ENCODE data around the gene OXNAD1.
"Not testable (repeated sequence)": the region's sequence is repeated elsewhere in the genome, so short reads cannot be mapped to it uniquely, and the experiment has no call there.

OXNAD1 gene

GRCh38 chr3:16307832-16308531, 43.0 kb downstream of the OXNAD1 start:
- no peak for DNase-seq

- no peak for DNase-seq
Measured at GRCh38 chr3:16308727-16309126, 43.7 kb downstream of the OXNAD1 start.

DNA sequence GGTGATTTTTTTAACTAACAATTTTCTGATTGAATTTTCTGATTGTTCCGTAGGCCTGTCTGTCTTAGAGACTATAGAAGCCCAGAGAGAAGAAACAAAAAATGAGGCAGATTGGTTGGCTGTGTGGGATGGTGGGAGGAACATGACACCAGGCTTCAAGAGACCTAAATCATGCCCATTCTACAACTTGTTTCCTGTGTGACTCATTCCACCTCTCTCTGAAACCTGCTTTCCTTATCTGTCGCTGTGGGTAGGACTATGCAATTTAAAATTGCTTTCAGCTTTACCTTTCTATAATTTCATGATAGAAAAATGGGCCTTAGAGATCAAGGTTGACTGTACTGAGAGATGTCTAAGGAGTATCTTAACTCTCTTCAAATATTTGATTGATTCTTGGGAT, 44.5 kb downstream of the OXNAD1 start:
- DNase-seq, result no peak

- not testable (repeated sequence) for DNase-seq
Measured at GRCh38 chr3:16310486-16310885, 45.5 kb downstream of the OXNAD1 start.

GRCh38 chr3:16311960-16312451, 47.0 kb downstream of the OXNAD1 start:
- DNase-seq, result no peak

DNA sequence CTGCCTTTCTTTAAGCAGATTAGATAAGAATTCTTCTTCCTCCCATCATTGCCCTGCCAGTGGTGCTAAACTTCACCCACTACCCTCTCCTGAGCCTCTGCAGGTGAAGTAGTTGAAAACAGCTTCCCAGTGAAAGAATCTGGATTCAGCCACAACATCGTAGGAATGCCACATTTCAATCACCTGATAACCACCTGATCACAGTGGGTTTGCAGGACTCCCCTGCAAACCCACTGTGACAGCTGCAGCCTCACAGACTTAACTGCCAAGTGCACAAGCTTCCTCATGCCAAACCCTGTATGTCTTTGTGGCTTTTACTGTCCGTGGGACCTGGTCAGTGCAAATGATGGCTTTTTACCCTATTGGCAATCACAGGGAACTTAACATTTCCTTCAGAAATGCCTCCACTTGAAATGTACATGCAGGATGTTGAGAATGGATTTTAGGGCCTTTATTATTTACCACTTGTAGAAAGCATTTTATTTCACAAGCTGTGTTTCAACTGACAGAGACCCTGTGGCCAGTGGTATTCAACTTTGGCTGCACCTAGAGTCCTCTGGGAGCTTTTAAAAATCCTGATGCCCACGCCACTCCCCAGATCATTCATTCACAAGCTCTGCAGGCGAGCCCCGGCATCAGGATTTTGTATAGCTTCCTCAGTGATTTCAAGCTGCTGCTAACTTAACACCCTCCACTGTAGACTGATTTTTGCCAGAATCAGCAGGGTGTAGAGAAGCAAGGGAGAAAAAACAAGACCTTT, 49.1 kb downstream of the OXNAD1 start:
- DNase-seq, result no peak

DNA sequence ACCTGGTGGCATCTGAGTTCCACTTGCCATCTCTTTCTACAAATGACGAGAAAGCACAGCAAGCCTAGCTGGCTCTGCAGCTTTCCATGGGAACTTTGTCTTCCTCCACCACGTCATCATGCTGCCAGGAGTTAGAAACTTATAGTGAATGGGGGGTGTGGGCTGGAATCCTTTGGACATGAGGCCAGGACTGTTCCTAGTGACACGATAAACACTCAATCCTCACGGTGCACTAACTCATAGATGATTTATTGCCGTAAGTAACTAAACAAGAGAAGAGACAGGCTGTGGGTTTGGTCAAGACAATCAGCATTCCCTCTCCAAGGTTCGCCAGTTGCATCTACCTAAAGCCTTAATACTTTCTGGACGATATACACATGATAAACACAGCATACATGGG, 50.6 kb downstream of the OXNAD1 start:
- DNase-seq, result no peak

DNA sequence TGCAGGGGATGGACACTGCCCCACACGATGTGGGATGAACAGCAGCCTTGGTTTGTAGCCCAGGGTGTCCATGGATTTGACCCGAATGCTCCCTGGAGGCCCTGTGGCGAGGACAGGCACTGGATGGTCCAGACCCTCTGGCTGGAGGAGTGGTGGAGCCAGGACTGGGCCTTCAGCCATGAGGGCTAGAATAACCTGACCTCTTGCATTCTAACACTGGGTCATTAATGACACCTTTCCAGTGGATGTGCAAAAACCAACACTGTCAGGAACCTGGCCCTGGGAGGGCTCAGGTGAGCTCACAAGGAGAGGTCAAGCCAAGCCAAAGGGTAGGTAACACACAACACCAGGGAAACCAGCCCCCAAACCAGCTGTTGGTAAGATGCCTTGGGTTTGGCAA, 51.4 kb downstream of the OXNAD1 start:
- DNase-seq, result no peak

- DNase-seq, result no peak
Measured at GRCh38 chr3:16316847-16317560, 52.0 kb downstream of the OXNAD1 start.

GRCh38 chr3:16317561-16317945, 52.5 kb downstream of the OXNAD1 start:
- DNase-seq, result no peak

DNA sequence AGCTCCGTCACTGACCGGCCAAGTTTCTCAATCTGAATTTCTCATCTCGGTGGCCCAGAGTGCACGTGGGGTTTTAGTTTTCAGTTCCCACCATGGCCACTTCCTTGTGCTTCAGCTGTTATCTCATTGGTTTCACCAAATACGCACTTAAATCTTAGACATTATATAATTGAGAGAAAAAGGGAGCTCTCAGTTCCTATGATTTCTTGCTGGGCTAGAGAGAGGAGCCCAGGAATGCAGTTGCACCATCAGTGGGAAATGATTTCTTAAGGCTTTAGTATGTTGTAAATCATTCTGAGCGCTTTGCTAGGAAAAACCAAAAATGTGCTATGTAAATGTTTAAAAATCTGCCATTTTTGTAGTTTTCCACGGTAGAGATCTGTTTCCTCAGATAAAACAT, 53.2 kb downstream of the OXNAD1 start:
- DNase-seq, result no peak

DNA sequence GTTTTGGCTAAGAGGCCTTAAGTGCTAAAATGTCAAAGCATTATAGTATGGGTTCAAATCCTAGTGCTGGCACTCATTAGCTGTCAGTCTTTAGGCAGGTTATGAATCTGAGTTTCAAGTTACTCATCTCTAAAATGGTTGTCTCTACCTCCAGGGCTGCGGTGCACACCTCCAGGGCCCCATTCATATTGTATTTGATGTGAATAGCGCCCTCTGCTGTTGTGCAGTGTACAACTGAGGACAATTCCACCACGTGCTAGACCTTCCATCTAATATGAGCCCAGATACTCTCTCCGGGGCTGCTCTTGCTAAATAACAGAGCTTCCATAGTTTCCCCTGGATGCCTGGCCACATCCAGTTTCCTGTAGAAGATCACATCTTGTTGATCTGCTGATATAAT, 54.3 kb downstream of the OXNAD1 start:
- DNase-seq, result no peak

DNA sequence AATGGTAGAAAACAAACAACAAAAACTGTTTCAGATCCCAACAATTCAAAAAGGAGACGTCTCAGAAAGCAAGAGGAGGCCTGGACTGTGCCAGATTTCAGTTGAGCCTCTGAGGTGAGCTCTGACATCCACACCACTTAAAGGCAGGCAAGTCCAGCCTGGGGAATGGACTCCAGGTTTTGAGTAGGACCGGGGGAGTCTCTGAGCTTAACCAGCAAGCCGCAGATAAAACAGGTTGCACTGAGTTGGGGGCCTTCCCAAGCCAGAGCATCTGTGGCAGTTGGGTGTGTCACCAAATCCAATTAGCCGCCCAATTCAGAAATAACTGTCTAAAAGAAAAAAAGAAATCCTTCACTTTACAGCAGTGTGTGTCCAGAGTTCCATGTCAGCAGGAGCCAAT, 54.7 kb downstream of the OXNAD1 start:
- DNase-seq, result no peak

GRCh38 chr3:16320711-16321110, 55.7 kb downstream of the OXNAD1 start:
- DNase-seq, result no peak

GRCh38 chr3:16322189-16322588, 57.2 kb downstream of the OXNAD1 start:
- no peak for DNase-seq

DNA sequence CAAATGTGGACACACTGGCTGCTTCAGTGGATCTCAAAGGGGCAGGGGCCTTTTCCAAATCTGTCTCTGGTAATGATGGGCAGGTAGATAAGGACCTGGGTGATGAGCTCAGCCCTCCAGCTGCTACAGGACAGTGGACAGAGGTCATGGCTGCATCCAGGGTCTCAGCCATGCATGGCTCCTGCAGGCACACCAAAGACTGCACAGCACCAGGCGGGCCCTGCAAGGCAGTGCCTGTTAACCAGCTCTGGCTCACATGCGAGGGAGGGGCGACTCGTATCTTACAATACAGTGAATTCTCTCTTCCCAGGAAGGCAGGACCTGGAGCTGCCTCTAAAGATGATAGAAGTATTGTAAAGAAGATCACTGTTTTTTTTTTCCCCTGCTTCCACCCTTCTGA, 58.7 kb downstream of the OXNAD1 start:
- DNase-seq, result no peak

GRCh38 chr3:16325850-16326249, 60.8 kb downstream of the OXNAD1 start:
- no peak for DNase-seq

DNA sequence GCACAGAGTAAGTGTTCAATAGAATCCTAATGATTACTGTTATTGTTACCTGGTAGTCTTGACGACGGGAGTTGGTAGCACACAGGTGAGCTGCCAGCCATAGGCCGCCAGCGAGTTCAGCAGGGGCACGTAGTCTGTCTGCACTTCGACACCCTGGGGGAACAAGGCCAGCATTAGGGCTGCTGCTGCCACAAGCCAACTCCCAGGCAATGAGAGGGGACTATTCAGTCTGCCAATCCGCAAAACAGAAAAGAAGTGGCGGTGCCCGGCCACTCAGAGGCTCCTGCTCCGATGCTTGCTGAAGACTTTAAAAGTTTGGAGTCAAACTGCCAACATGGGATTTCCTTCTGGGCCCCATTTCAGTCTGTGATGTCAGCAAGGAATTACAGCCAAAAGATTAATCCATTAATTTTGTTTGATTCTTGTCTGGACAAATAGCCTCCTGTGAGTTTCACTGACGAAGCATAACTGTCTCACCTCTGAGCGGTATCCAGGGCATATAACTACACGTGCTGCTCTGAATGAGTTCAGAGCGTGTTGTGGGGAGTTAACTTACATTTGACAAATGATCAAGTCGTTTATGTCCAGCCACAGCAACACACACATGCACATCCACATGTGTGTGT, 61.8 kb downstream of the OXNAD1 start:
- no peak for DNase-seq

- no peak for DNase-seq
Measured at GRCh38 chr3:16328124-16328523, 63.1 kb downstream of the OXNAD1 start.

DNA sequence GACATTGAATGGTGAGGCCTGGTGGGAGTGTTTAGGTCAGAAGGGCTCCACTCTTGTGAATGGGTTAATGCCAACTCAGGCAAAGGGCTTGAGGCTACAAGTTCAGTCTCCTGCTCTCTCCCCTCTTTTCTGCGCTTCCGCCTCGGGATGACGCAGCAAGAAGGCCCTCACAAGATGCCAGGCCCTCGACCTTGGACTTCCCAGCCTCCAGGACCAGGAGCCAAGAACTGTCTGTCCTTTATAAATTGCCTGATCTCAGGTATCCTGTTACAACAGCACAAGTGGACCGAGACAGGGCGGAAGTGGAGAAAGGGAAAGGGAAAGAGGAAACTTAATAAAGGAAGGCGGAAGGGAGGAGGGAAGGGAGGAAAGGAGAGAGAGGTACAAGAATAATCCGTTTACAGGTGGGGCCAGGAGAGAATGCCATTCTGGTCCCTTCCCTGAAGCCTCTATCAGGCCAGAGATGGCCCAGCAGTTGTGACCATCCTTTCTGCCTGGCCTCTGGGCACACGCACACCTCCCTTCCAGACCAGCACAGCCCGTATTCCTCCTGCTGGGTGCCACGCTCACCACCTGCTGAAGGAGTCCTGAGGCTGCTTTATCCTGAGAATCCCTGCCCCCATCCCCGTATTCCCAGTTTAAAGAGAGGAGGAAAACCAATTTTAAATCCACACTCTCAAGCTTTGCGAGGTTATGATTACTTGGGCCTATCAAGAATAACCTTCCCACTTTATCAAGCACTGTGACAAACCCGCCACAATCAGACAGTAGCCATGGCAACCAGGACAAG, 64.2 kb downstream of the OXNAD1 start:
- DNase-seq, result peak in 1 of 2 experiments; percentile 9

DNA sequence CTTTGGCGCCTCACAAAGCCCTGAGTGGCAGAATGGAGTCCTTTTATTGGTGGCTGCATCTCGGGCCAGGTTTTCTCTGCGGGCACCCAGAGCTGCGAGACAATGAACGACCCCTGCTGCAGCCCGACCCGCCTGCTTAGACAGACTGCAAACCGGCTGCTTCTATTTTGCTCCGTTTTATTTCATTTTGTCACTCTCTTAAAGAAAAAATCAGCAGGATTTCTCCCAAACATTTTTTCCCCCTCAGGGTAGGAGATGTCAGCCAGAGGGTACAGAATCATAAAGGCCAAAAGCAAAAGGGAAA, 64.8 kb downstream of the OXNAD1 start:
- no peak for DNase-seq

DNA sequence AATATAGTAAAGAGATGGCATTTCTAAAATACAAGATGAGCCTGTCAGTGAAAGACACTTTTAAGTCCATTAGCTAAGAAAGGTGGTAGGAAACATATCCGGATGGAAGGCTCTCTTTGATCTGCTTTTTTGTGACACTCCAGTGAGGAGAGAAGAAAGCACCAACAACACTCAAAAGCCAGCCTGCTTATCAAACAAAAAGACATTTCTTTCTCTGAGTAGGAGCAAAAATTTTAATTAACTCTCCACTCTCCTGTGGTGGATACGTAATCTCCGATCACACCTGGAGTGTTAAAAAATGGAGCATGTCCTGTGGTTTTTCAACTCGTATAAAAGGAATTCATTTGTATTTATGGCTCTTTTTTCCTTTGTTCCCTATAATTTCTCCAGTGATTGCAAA, 65.3 kb downstream of the OXNAD1 start:
- DNase-seq, result no peak

Measured in NCI-H187 (cell line).